Measurements from ENCODE around the gene KRTDAP.

Gene KRTDAP, protein sequence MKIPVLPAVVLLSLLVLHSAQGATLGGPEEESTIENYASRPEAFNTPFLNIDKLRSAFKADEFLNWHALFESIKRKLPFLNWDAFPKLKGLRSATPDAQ

DNA sequence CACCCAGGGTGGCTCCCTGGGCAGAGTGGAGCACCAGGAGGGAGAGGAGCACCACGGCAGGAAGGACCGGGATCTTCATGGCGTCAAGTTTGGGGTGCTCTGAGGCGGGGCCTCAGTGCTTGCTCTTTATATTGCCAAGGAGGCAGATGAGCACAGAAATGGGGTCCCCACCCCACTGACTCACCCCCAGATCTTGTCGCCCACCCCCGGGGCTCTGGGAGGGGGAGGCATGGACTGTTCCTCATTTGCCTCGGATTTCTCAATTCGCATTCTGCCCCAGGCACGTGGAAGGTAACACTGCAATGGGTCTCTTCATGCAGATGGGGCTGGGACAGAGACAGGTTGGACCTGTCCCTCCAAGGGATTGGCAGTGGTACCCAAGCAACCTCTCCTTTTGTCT, at the start of gene KRTDAP:
Gene KRTDAP (minus strand): TSS at position 101 of the 400 bp plus-strand sequence. CDS start 22 bp downstream, at position 79.
- H3K4me1 ChIP-seq (ENCODE audit: insufficient read depth, low read length) = no peaks in the 10 kb centered on the region
- no peak within 1 kb of the TSS for H2AFZ ChIP-seq (ENCODE audit: low read depth, low read length)
- H3K36me3 ChIP-seq (ENCODE audit: insufficient read depth, low read length) = no peaks in the 10 kb centered on the region
- no peak within 1 kb of the TSS for H3K4me3 ChIP-seq (ENCODE audit: low read length)
- peaks cover 37% of the 10 kb centered on the region for H3K27me3 ChIP-seq (ENCODE audit: insufficient read depth, low read length)
- no peaks in the 10 kb centered on the region for H3K9me3 ChIP-seq (ENCODE audit: low read length)

DNA sequence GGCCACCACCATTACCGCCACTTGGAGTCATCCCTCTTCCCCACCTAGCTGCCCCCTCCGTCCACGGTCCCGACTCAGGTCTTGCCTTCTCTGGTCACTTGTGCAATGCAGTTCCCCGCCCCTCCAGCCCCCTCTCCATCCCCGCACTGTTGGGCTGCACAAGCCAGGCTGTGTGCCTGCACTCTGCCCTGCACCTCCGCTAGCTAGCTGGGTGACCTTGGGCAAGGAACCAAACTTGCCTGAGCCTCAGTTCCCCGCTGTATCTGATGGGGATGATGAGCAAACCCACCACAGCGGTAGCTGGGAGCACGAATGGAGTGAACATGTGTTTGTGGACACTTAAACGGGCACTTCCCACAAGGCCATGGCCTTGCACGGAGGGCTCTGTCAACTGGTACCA, 49.6 kb upstream of the KRTDAP start:
- Histone ChIP-seq H2AFZ (ENCODE audit: low read depth, low read length) (no peak overlapping the region), H3K27me3 (ENCODE audit: insufficient read depth, low read length) (no peaks in the 10 kb centered on the region), H3K36me3 (ENCODE audit: insufficient read depth, low read length) (no peaks in the 10 kb centered on the region), H3K4me3 (ENCODE audit: low read length) (no peak overlapping the region), H3K9me3 (ENCODE audit: low read length) (no peaks in the 10 kb centered on the region), H3K4me1 (ENCODE audit: insufficient read depth, low read length) (peaks cover 6% of the 10 kb centered on the region)

DNA sequence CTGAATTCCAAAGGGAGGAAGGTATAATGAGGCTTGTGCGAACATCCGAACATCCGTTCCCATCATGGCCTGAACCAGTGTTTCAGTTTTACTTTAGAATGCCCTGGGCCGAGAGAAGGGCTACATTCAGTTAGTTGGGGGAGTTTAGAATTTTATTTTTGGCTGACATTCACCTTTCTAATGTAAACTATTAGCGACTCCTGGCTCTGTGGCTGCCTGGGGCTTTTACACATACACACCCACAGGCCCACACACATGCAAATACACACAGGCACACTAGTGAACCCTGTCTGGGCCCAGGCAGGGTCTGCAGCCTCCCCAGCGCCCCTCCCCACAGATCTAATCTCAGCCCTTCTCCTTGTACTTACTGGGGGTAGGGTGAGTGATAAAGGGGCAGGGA, 49.0 kb upstream of the KRTDAP start:
- no peaks in the 10 kb centered on the region for H3K9me3 ChIP-seq (ENCODE audit: low read length)
- H3K36me3 ChIP-seq (ENCODE audit: insufficient read depth, low read length) = no peaks in the 10 kb centered on the region
- H3K4me1 ChIP-seq (ENCODE audit: insufficient read depth, low read length) = peaks cover 1% of the 10 kb centered on the region
- no peak overlapping the region for H3K4me3 ChIP-seq (ENCODE audit: low read length)
- H3K27me3 ChIP-seq (ENCODE audit: insufficient read depth, low read length) = no peaks in the 10 kb centered on the region
- no peak overlapping the region for H2AFZ ChIP-seq (ENCODE audit: low read depth, low read length)

DNA sequence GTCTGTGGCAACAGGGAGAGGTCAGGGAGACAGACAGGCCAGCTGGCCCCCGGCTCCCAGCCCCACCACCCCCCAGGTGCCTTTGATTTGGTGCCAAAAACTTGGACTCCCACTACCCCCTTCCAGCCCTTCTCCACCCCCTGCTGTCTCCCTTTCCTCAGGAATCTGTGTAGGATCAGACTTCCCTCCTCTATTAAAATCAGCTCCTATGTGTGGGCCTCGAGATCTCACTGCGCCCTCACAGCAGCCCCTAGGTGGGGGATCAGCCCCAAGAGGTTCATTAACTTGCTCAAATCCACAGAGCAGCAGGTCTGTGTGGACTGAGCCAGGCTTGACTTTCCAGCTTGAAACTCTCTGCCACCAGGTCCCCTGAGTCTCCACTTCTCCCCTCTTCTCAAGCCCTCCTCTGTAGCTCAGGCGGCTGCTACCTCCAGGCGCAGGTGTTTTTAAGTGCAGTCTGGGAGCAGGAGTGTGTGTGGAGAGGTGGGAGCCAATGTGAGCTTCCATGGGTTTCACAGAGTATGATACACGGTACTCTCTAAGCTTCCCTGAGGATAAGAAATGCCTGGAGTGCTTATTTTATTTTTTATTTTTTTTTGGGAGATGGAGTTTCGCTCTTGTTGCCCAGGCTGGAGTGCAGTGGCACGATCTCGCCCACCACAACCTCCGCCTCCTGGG, 44.7 kb upstream of the KRTDAP start:
- H3K36me3 ChIP-seq (ENCODE audit: insufficient read depth, low read length) = no peaks in the 10 kb centered on the region
- H3K27me3 ChIP-seq (ENCODE audit: insufficient read depth, low read length) = no peaks in the 10 kb centered on the region
- no peak overlapping the region for H2AFZ ChIP-seq (ENCODE audit: low read depth, low read length)
- no peaks in the 10 kb centered on the region for H3K9me3 ChIP-seq (ENCODE audit: low read length)
- no peaks in the 10 kb centered on the region for H3K4me1 ChIP-seq (ENCODE audit: insufficient read depth, low read length)
- no peak overlapping the region for H3K4me3 ChIP-seq (ENCODE audit: low read length)

DNA sequence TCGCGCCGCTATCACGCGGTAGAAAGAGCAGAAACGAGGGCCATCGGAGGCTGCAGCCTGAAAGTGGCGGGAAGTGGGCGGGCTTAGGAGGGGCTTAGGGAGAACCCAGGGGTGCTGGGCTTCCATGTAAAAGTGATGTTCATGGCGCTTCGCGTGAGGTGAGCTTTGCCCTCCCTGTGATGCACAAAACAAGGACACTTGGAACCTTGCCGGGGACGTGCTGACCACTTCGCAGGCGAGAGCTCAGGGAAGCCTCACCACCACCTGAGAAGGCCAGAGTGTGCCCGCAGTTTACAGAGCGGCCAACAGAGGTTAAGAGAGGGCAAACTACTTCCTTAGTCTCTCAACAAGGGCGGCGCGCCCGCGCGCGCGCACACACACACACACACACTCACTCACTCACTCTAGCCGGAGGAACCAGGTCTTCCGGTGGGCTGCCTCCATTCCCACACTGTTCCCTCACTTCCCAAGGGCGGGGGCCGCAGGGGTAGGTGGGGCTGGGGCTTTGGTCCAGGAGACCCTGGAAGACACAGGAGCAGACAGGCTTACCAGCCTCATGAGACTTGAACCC, 43.6 kb upstream of the KRTDAP start:
- Histone ChIP-seq H3K4me1 (ENCODE audit: insufficient read depth, low read length) (no peaks in the 10 kb centered on the region), H3K36me3 (ENCODE audit: insufficient read depth, low read length) (no peaks in the 10 kb centered on the region), H3K4me3 (ENCODE audit: low read length) (no peak overlapping the region)

DNA sequence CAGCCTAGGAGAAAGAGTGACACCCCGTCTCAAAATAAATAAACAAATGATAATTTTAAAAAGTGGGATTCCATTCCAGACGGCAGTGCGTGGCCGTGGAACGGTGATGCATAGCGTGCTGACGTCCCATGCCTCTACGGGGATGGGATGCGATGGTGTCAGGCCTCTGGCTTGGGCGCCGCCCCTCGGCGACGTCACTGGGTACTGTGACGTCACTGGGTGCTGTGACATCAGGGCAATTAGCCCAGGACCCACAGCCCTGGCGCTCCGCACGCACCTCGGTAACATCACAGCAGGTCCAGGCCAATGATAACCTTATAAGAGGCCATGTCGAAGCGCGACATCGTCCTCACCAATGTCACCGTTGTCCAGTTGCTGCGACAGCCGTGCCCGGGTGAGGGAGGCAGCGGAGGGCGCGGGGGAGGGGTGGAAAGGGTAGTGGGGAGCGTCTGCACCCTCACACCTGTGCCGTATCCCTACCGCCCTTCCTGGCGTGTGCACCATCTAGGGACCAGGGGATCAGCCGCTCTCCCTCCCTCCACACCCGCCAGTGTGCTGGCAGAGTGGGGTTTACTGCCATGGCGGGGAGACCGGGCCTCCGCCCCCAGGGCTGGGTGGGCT, 43.0 kb upstream of the KRTDAP start, which contains the start of gene GAPDHS:
Gene GAPDHS (plus strand): TSS at position 256 of the 621 bp plus-strand sequence. CDS start 72 bp downstream, at position 328.
- H3K9me3 ChIP-seq (ENCODE audit: low read length) = no peaks in the 10 kb centered on the region
- no peak within 1 kb of the TSS for H3K4me3 ChIP-seq (ENCODE audit: low read length)
- no peak within 1 kb of the TSS for H2AFZ ChIP-seq (ENCODE audit: low read depth, low read length)
- no peaks in the 10 kb centered on the region for H3K36me3 ChIP-seq (ENCODE audit: insufficient read depth, low read length)
- H3K27me3 ChIP-seq (ENCODE audit: insufficient read depth, low read length) = peaks cover 5% of the 10 kb centered on the region
- H3K4me1 ChIP-seq (ENCODE audit: insufficient read depth, low read length) = no peaks in the 10 kb centered on the region

More for the DNA sequence above, 43.6 kb upstream of the KRTDAP start:
- Histone ChIP-seq H3K27me3 (ENCODE audit: insufficient read depth, low read length) (no peaks in the 10 kb centered on the region), H3K9me3 (ENCODE audit: low read length) (no peaks in the 10 kb centered on the region), H2AFZ (ENCODE audit: low read depth, low read length) (no peak overlapping the region)

DNA sequence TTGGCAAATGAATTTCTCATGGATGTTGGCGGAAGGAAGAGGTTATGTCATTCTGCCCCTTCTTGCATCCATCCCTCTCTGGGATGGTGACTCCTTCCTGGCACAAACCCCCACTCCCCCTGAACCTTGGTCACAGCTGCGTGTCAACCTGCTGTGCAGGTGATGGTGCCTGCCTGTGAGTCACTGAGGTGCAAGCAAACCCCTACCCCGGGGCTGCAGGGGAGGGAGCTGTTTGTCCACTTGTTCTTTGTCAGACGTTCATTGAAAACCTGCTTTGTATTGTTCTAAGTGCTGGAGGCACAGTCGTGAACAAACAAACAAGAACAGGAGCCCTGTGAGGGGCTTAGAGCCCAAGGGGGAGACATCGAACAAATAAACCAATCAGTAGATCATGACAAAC, 41.0 kb upstream of the KRTDAP start:
- Histone ChIP-seq H2AFZ (ENCODE audit: low read depth, low read length) (no peak overlapping the region), H3K27me3 (ENCODE audit: insufficient read depth, low read length) (peaks cover 12% of the 10 kb centered on the region), H3K4me1 (ENCODE audit: insufficient read depth, low read length) (no peaks in the 10 kb centered on the region), H3K36me3 (ENCODE audit: insufficient read depth, low read length) (no peaks in the 10 kb centered on the region), H3K4me3 (ENCODE audit: low read length) (no peak overlapping the region), H3K9me3 (ENCODE audit: low read length) (no peaks in the 10 kb centered on the region)

DNA sequence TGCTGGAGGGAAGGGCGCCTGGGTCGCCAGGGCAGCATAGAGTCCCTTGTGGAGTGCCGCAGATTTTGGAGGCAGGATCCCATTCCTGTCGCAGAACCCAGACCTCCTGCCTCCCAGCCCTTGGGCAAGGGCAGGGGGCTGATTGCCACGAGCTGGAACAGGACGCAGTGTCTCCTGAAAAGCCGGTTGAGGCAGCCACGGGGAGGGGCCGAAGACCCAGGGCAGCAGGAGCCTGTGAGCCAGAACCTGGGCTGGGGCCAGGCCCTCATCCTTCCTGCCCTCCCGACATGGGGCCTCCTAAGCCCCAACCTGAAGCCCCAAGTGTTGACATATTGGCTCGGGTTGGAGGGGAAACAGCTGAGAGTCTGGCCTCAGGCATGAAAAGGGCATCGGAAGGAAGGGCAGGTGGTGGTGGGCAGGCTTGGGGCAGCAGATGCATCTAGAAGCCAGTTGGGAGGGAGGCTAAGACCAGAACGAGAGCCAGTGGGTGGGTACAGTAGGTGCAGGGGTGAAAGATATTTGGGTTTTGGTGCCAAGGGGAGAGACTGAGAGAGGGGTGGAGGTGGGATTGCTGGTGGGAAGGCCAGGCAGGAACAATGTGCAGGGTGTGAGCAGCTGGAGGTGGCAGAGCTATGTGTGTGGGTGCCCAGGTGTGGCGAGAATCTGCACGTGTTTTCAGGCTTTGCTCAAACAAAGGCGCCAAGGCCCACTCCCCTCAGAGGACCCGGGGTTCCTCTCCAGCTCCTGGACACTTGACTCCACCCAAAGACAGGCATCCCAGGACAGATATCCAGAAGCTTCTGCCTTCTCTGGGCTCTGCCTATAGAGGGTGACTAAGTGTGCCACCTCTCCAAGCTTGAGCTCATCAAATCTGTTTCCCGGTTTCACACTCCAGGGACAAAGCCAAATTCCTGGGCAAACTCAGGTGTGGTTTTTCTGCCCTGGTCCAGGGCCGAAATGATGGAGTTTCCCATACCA, 39.3 kb upstream of the KRTDAP start:
- peaks cover 19% of the 10 kb centered on the region for H3K27me3 ChIP-seq (ENCODE audit: insufficient read depth, low read length)
- peaks cover 3% of the 10 kb centered on the region for H3K4me1 ChIP-seq (ENCODE audit: insufficient read depth, low read length)
- H3K9me3 ChIP-seq (ENCODE audit: low read length) = no peaks in the 10 kb centered on the region
- H3K4me3 ChIP-seq (ENCODE audit: low read length) = no peak overlapping the region
- H3K36me3 ChIP-seq (ENCODE audit: insufficient read depth, low read length) = no peaks in the 10 kb centered on the region
- H2AFZ ChIP-seq (ENCODE audit: low read depth, low read length) = no peak overlapping the region

DNA sequence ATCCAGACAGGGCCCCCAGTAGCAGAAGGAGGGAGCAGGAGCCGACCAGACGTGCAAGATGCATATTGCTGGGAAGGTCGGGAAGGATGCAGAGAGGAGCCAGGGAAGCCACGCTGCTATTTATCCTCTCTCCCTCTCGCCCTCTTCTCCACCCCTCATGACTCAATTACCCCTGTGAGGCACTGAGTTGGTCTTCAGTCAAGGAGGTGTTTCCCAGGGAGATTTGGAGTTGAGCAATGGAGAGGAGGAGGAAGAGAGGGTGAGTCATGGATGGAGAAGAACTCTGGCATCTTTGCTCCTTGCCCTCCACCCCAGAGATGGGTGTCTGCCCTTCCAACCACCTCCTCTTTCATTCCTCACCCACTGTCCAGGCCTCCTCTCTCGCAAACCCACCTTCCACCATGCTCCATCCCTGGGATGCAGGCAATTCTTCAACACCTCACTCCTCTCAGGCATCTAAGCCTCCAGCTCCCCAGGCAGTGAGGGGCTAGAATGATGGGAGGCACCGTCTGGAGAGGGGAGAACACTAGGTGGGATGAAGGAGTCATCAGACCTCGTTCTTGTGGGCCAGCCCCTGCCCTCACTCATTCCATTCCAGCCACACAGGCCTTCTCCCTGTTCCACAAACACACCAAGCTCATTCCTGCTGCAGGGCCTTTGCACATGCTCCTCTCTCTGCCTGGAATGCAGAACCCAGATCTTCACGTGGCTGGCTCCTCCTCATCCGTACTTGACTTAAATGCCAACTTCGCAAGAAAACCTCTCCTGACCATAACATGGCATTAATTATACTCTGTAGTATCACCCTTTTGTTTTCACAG, 38.2 kb upstream of the KRTDAP start, which contains the start of gene SBSN:
Gene SBSN (minus strand): TSS at position 94 of the 821 bp plus-strand sequence. CDS start 30 bp downstream, at position 64.
- Histone ChIP-seq H3K36me3 (ENCODE audit: insufficient read depth, low read length) (no peaks in the 10 kb centered on the region), H3K27me3 (ENCODE audit: insufficient read depth, low read length) (peaks cover 24% of the 10 kb centered on the region), H3K9me3 (ENCODE audit: low read length) (no peaks in the 10 kb centered on the region), H3K4me1 (ENCODE audit: insufficient read depth, low read length) (peaks cover 8% of the 10 kb centered on the region), H2AFZ (ENCODE audit: low read depth, low read length) (no peak within 1 kb of the TSS), H3K4me3 (ENCODE audit: low read length) (no peak within 1 kb of the TSS)

DNA sequence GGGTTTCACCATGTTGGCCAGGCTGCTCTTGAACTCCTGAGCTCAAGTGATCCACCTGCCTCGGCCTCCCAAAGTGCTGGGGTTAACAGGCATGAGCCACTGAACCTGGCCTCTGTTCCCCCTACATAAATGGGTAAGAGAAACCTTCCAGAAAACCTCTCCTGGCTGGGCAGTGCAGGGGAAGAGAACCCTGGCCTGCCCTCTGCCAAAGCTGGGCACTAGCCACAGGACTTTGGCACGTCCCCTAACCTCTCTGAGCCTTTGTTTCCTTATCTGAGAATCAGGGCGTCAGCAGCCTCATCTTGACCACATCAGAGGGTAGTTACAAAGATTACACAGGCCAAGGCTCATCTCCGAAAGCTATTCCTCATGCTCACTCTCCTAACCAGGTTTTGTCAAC, 35.6 kb upstream of the KRTDAP start:
- Histone ChIP-seq H3K4me3 (ENCODE audit: low read length) (no peak overlapping the region), H3K36me3 (ENCODE audit: insufficient read depth, low read length) (no peaks in the 10 kb centered on the region), H3K27me3 (ENCODE audit: insufficient read depth, low read length) (peaks cover 24% of the 10 kb centered on the region), H3K9me3 (ENCODE audit: low read length) (no peaks in the 10 kb centered on the region), H3K4me1 (ENCODE audit: insufficient read depth, low read length) (peaks cover 8% of the 10 kb centered on the region), H2AFZ (ENCODE audit: low read depth, low read length) (no peak overlapping the region)

DNA sequence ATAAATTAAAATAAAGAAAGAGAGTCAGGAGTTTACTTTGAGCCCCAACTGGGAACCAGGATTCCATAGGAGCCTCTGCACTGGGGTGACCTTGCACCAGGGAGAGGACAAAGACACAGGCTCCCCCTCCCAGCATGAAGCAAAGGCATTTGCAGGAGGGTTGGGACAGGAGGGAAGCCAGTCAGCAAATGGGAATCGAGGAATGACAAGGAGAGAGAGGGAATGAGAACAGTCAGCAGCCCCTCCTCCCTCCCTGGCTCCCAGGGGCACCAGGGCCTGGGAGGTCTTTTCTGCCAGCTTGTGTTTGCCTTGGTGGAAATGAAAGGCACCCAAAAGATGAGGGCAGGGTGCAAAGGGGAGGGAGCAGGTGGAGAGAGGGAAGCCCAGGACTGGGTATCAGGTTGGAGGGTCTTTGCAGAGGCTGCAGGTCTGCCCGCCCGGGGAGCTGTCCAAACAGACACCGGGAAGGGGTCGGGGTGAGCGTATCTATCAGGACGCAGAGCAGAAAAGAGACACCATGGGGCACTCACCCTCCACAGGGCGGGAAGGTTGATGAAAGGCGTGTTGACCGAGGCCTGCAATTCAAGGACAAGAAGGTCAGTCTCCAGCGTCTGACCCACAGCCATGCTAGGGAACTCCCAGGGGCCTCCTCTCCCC, 34.0 kb upstream of the KRTDAP start:
- Histone ChIP-seq H3K9me3 (ENCODE audit: low read length) (no peaks in the 10 kb centered on the region), H3K36me3 (ENCODE audit: insufficient read depth, low read length) (no peaks in the 10 kb centered on the region), H3K4me1 (ENCODE audit: insufficient read depth, low read length) (peaks cover 8% of the 10 kb centered on the region), H3K4me3 (ENCODE audit: low read length) (no peak overlapping the region), H2AFZ (ENCODE audit: low read depth, low read length) (no peak overlapping the region), H3K27me3 (ENCODE audit: insufficient read depth, low read length) (peaks cover 27% of the 10 kb centered on the region)

All from neuron (in vitro differentiated cells).